Measurements from ENCODE around the gene ADAM10. TPM values are rescaled to one million over a fixed set of nuclear protein-coding genes. Genes with fewer than 3 reads are reported as not detected.
A peak's percentile ranks its signal among the peaks of the same experiment; 100 is the strongest.

ADAM10 gene
- polyA plus RNA-seq, 1 of the 3 experiments (the other 2 are of a cell fraction): 83.5 TPM

DNA sequence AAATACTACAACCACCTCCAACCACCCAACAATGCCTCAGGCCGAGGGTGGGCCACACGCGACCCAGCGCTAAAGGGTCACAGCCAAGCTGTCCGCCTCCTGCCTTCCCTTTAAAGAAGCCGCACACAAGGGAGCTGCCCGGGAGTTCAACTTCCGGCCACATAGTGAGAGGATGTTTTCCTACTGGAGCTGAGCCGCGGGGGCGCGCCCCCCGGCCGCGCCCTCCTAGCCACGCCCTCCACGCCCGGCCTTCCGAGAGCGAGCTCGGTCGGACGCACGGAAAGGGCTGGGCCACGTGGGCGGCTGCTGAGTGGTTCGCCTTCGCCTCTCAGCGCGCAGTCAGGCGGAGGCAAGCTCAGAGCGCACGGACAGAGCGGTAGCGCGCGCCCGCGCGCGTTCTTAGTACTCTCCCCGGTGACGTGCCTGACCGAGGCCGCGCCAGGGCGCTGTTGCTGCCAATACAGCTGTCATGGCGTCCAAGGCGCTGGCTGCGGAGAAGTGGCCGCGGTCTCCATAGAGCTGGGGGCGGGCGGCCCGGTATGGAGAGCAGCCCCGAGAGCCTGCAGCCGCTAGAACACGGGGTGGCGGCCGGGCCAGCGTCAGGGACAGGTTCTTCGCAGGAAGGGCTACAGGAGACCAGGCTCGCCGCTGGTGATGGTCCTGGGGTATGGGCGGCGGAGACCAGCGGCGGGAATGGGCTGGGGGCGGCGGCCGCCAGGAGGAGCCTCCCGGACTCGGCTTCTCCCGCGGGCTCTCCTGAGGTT lies 21.5 kb upstream of the ADAM10 start, which contains the start of gene MINDY2:
Gene MINDY2 (plus strand): TSS at position 446 of the 764 bp plus-strand sequence. CDS start 94 bp downstream, at position 540.
- peak within 1 kb of the TSS; percentile 85 for H3K4me2 ChIP-seq
- H3K27ac ChIP-seq (ENCODE audit: low read depth in 2 of 2, low read length in 1 of 2): peak within 1 kb of the TSS; percentile 91 to 97
- H3K9me2 ChIP-seq: no peaks in the 10 kb centered on the region
- peak within 1 kb of the TSS; percentile 95 for H3K4me3 ChIP-seq (ENCODE audit: low read depth in 2 of 2, low read length in 1 of 2)
- 0 out of 2 replicates have a peak, but pooled peaks cover under 1% of the 10 kb centered on the region for H4K20me1 ChIP-seq (ENCODE audit: insufficient read depth)
- no peaks in the 10 kb centered on the region for H3K9me3 ChIP-seq
- WGBS (ENCODE audit: low lambda C conversion rate): 0% methylated on average over 8 of the region's 75 CpGs
- H2AFZ ChIP-seq (ENCODE audit: low read depth): peak within 1 kb of the TSS; percentile 96
- DNase-seq: peak; percentile 95
- peaks cover 38% of the 10 kb centered on the region for H3K79me2 ChIP-seq (ENCODE audit: insufficient read depth)
- no peaks in the 10 kb centered on the region for H3K27me3 ChIP-seq (ENCODE audit: insufficient read depth)
- H3F3A ChIP-seq (replicated peaks; ENCODE audit: insufficient read depth): peaks cover 10% of the 10 kb centered on the region
- H3K9ac ChIP-seq: peak within 1 kb of the TSS; percentile 84
- ChIA-PET POLR2A (interaction anchor here (0.5 to 2.7 kb wide), 10 partner anchors 12 to 543 kb away, joined by 3 to 54 read pairs (median 3); partner anchors contain the start of gene ADAM10), CTCF (interaction anchor here (0.6 to 3.4 kb wide), 16 partner anchors 12 to 762 kb away, joined by 3 to 15 read pairs (median 4); partner anchors contain the start of gene ADAM10)
- H3K4me1 ChIP-seq (ENCODE audit: control insufficient read depth in 1 of 2, insufficient read depth in 2 of 2, low read depth in 1 of 2, low read length in 1 of 2): peaks cover 2 to 7% of the 10 kb centered on the region in 2 experiments; a peak in 3 of 4 replicates
- no peaks in the 10 kb centered on the region for H3K36me3 ChIP-seq (replicated peaks in 1 of 2; ENCODE audit: control insufficient read depth in 1 of 2, insufficient read depth in 2 of 2, low read length in 1 of 2)
- TF ChIP-seq EZH2phosphoT487 (IDR thresholded peaks at IDR 0.05; ENCODE audit: borderline replicate concordance, low read depth) (no peak), MXI1 (IDR thresholded peaks at IDR 0.05; ENCODE audit: low read depth, low read length) (peak; percentile 98), RFX5 (IDR thresholded peaks at IDR 0.05; ENCODE audit: low read length) (no peak; the same call in 1 of the 2 replicates), TAF1 (IDR thresholded peaks at IDR 0.05; ENCODE audit: borderline replicate concordance, low read depth, low read length) (peak; percentile 79), POLR2AphosphoS5 (IDR thresholded peaks at IDR 0.05; ENCODE audit: low read depth, low read length) (peak; percentile 81), CHD2 (IDR thresholded peaks at IDR 0.05; ENCODE audit: low read length, partially characterized antibody) (peak; percentile 15), NFIC (IDR thresholded peaks at IDR 0.05; ENCODE audit: borderline replicate concordance) (peak; percentile 30; the same call in 1 of the 2 replicates), FOXM1 (IDR thresholded peaks at IDR 0.05; ENCODE audit: low read depth) (no peak), EP300 (IDR thresholded peaks at IDR 0.05; ENCODE audit: borderline replicate concordance in 1 of 2, low read depth in 1 of 2, low read length in 1 of 2) (no peak; a peak in 1 of 4 replicates), FOSL2 (IDR thresholded peaks at IDR 0.05; ENCODE audit: borderline replicate concordance, low read depth) (no peak), GATA2 (CRISPR knock-in tag; IDR thresholded peaks at IDR 0.05) (no peak), YY1 (IDR thresholded peaks at IDR 0.05; ENCODE audit: low read depth) (peak; percentile 94), ELF1 (IDR thresholded peaks at IDR 0.05) (no peak; the same call in 1 of the 2 replicates)
- TF ChIP-seq, protein P1, sequence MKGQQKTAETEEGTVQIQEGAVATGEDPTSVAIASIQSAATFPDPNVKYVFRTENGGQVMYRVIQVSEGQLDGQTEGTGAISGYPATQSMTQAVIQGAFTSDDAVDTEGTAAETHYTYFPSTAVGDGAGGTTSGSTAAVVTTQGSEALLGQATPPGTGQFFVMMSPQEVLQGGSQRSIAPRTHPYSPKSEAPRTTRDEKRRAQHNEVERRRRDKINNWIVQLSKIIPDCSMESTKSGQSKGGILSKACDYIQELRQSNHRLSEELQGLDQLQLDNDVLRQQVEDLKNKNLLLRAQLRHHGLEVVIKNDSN (IDR thresholded peaks at IDR 0.05; ENCODE audit: borderline replicate concordance, low read depth): peak; percentile 88
- TF ChIP-seq, protein P2, sequence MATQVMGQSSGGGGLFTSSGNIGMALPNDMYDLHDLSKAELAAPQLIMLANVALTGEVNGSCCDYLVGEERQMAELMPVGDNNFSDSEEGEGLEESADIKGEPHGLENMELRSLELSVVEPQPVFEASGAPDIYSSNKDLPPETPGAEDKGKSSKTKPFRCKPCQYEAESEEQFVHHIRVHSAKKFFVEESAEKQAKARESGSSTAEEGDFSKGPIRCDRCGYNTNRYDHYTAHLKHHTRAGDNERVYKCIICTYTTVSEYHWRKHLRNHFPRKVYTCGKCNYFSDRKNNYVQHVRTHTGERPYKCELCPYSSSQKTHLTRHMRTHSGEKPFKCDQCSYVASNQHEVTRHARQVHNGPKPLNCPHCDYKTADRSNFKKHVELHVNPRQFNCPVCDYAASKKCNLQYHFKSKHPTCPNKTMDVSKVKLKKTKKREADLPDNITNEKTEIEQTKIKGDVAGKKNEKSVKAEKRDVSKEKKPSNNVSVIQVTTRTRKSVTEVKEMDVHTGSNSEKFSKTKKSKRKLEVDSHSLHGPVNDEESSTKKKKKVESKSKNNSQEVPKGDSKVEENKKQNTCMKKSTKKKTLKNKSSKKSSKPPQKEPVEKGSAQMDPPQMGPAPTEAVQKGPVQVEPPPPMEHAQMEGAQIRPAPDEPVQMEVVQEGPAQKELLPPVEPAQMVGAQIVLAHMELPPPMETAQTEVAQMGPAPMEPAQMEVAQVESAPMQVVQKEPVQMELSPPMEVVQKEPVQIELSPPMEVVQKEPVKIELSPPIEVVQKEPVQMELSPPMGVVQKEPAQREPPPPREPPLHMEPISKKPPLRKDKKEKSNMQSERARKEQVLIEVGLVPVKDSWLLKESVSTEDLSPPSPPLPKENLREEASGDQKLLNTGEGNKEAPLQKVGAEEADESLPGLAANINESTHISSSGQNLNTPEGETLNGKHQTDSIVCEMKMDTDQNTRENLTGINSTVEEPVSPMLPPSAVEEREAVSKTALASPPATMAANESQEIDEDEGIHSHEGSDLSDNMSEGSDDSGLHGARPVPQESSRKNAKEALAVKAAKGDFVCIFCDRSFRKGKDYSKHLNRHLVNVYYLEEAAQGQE (IDR thresholded peaks at IDR 0.05; ENCODE audit: low read depth, low read length): 0 out of 2 replicates have a peak, but pooled peaks have one; percentile 12
- TF ChIP-seq, protein P3, sequence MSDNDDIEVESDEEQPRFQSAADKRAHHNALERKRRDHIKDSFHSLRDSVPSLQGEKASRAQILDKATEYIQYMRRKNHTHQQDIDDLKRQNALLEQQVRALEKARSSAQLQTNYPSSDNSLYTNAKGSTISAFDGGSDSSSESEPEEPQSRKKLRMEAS (IDR thresholded peaks at IDR 0.05; ENCODE audit: low read depth): peak; percentile 83
- TF ChIP-seq, protein P4, sequence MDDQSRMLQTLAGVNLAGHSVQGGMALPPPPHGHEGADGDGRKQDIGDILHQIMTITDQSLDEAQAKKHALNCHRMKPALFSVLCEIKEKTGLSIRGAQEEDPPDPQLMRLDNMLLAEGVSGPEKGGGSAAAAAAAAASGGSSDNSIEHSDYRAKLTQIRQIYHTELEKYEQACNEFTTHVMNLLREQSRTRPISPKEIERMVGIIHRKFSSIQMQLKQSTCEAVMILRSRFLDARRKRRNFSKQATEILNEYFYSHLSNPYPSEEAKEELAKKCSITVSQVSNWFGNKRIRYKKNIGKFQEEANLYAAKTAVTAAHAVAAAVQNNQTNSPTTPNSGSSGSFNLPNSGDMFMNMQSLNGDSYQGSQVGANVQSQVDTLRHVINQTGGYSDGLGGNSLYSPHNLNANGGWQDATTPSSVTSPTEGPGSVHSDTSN (IDR thresholded peaks at IDR 0.05): peak; percentile 3; the same call in 1 of the 2 replicates
- TF ChIP-seq, protein P5, sequence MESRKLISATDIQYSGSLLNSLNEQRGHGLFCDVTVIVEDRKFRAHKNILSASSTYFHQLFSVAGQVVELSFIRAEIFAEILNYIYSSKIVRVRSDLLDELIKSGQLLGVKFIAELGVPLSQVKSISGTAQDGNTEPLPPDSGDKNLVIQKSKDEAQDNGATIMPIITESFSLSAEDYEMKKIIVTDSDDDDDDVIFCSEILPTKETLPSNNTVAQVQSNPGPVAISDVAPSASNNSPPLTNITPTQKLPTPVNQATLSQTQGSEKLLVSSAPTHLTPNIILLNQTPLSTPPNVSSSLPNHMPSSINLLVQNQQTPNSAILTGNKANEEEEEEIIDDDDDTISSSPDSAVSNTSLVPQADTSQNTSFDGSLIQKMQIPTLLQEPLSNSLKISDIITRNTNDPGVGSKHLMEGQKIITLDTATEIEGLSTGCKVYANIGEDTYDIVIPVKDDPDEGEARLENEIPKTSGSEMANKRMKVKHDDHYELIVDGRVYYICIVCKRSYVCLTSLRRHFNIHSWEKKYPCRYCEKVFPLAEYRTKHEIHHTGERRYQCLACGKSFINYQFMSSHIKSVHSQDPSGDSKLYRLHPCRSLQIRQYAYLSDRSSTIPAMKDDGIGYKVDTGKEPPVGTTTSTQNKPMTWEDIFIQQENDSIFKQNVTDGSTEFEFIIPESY (IDR thresholded peaks at IDR 0.05; ENCODE audit: borderline replicate concordance, low read depth): no peak
- TF ChIP-seq, protein P6, sequence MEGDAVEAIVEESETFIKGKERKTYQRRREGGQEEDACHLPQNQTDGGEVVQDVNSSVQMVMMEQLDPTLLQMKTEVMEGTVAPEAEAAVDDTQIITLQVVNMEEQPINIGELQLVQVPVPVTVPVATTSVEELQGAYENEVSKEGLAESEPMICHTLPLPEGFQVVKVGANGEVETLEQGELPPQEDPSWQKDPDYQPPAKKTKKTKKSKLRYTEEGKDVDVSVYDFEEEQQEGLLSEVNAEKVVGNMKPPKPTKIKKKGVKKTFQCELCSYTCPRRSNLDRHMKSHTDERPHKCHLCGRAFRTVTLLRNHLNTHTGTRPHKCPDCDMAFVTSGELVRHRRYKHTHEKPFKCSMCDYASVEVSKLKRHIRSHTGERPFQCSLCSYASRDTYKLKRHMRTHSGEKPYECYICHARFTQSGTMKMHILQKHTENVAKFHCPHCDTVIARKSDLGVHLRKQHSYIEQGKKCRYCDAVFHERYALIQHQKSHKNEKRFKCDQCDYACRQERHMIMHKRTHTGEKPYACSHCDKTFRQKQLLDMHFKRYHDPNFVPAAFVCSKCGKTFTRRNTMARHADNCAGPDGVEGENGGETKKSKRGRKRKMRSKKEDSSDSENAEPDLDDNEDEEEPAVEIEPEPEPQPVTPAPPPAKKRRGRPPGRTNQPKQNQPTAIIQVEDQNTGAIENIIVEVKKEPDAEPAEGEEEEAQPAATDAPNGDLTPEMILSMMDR (IDR thresholded peaks at IDR 0.05): peak; percentile 44
- TF ChIP-seq, protein P7, sequence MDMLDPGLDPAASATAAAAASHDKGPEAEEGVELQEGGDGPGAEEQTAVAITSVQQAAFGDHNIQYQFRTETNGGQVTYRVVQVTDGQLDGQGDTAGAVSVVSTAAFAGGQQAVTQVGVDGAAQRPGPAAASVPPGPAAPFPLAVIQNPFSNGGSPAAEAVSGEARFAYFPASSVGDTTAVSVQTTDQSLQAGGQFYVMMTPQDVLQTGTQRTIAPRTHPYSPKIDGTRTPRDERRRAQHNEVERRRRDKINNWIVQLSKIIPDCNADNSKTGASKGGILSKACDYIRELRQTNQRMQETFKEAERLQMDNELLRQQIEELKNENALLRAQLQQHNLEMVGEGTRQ (IDR thresholded peaks at IDR 0.05; ENCODE audit: borderline replicate concordance, low read depth, low read length): peak; percentile 72

Measured in SK-N-SH (cell line).